HG02678 (cell line): Measurements from ENCODE around the gene TGIF1.
"Not testable (repeated sequence)": the region's sequence is repeated elsewhere in the genome, so short reads cannot be mapped to it uniquely, and the experiment has no call there.

Experiments used
- ATAC-seq: cut with Tn5 transposase; IDR thresholded peaks from one replicate; pipeline ENCODE4 v1.9.1; 2021; ENCODE audit warnings: mild to moderate bottlenecking, moderate library complexity; ENCODE audit not compliant: unreplicated experiment

Gene TGIF1

GRCh38 chr18:3455090-3455635 lies 5.2 kb downstream of the TGIF1 start:
- no peak for ATAC-seq

DNA sequence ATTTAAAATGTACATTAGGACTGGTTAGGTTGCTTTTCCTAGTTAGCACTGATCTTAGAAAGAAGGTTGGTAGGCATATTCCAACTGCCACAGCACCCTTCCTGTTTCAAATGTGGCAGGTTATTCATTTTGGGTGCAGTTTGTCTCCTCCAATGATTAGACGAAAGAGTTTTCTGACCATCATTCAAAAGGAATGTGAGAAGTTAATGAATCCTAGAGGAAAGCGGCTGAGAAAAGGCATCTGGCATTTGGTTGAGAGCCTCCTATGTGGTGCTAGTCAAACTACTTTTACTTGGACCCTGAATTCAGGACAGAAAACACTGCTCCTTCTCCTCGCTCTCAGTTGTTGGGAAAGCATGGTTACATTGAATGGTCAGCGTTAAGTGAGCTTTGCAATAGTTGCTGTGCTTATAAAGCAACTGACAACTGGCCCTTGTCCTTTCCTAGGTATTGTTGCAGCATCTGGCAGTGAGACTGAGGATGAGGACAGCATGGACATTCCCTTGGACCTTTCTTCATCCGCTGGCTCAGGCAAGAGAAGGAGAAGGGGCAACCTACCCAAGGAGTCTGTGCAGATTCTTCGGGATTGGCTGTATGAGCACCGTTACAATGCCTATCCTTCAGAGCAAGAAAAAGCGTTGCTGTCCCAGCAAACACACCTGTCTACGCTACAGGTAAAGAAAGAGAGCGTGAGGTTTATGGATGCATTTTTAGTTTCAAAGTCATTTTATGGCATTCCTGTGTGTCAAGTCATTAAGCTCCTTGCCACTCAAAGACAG lies 6.1 kb downstream of the TGIF1 start:
- ATAC-seq = no peak

- no peak for ATAC-seq
These were observed 6.7 kb downstream of the TGIF1 start for GRCh38 chr18:3456686-3457069.

DNA sequence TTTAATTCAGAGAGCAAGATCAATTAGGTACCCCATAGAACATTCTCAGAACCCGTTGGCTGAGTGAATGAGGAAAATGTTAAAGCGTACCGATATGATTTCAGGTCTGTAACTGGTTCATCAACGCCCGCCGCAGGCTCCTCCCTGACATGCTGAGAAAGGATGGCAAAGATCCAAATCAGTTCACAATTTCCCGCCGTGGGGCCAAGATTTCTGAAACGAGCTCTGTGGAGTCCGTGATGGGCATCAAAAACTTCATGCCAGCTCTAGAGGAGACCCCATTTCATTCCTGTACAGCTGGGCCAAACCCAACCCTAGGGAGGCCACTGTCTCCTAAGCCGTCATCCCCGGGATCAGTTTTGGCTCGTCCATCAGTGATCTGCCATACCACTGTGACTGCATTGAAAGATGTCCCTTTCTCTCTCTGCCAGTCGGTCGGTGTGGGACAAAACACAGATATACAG lies 7.3 kb downstream of the TGIF1 start:
- ATAC-seq = no peak

DNA sequence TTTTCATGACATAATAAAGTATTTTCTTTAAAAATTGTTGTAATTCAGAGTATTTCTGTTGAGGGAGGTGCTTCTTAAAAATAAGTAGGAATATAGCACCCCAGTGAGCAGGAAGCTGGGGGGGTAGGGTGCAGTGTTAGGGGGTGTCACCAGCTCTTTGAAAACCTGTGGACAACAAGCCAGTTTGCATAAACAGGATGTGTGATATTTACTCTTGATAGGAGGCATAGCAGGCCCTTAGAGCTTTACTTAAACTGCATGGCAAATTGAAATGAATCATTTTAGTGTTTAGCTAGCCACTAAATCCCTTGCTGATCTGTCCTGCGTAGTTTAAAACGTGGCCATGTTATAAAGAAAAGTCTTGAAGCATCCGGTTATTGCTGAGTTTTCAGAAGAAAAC lies 8.4 kb downstream of the TGIF1 start:
- no peak for ATAC-seq

GRCh38 chr18:3458952-3459853 lies 9.2 kb downstream of the TGIF1 start:
- no peak for ATAC-seq

DNA sequence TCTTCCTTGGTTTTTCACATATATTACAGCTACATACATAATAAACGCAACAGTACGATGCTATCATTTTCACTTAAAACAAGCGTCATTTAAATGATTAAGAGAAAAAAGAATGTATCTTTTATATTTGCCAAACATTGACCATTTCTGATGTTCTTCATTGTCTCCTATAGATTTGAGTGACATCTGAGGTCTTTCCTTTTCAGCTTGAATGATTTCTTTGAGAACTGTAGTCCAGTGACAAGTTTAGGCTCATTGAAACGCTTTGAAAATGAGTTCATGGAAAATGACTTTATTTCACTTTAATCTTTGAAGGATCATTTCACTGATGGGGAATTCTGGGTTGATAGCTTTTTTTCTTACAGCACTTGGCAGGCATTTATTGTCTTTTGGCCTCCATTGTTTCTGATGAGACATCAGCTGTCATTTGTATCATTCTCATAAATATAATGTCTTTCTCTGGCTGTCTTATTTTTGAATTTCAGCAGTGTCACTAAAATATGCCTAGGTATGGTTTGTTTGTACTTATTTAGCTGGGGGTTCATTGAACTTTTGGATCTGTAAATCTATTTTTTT lies 10.9 kb downstream of the TGIF1 start:
- ATAC-seq = no peak

DNA sequence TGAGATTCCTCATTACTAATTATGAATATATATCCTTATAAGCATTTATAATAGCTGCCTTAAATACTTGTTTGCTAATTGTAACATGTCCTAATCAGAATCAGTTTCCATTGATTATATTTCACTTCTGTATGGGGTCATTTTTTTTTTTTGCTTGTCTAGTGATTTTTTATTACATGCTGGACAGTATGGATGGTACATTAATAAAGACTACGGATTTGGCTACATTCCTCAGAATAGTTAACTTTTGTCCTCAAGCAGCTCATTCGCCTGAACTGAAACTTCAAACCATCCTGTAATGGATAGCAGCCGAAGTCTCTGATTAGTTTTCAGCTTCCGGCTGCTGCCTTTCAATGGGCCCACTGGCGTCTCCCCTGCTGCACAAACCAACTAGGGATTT lies 11.7 kb downstream of the TGIF1 start:
- ATAC-seq = no peak

DNA sequence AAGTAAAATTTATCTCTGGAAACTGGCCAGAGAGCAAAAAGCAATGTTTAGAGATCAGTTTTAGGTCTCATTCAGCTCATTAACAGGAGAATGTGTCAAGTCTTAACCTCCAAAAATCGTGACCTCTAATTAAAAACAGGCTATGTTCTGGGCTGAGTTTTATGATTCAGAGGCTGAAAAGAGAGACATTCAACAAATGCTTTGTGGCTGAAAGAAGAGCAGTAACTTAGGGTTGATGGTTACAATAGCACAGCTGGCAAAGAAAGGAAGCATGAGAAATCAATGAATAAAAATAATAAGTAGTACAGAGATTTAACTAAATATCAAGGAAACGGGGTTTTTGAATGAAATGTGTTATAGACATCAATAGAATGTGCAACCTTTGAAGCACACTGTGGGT lies 13.1 kb downstream of the TGIF1 start:
- ATAC-seq = no peak

DNA sequence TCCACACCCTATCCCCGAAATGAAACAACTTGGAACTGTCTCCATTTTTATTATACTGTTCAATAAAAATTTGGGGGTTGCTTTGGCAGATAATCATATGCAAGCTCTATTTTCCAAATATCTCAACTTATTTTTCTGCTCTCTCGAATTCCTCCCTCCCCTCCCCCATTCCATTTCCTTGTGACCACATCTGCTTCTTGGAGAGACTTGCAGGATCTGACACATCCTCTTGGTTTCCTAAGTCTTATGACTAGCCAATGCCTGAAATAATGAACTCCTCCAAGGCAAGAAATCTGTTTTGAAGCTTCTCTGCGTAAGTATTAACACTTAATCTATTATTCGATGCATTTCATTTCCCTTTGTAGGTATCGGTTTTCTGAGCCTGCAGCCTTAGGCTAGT lies 16.1 kb downstream of the TGIF1 start:
- no peak for ATAC-seq

GRCh38 chr18:3466872-3467271 lies 16.9 kb downstream of the TGIF1 start:
- no peak for ATAC-seq

DNA sequence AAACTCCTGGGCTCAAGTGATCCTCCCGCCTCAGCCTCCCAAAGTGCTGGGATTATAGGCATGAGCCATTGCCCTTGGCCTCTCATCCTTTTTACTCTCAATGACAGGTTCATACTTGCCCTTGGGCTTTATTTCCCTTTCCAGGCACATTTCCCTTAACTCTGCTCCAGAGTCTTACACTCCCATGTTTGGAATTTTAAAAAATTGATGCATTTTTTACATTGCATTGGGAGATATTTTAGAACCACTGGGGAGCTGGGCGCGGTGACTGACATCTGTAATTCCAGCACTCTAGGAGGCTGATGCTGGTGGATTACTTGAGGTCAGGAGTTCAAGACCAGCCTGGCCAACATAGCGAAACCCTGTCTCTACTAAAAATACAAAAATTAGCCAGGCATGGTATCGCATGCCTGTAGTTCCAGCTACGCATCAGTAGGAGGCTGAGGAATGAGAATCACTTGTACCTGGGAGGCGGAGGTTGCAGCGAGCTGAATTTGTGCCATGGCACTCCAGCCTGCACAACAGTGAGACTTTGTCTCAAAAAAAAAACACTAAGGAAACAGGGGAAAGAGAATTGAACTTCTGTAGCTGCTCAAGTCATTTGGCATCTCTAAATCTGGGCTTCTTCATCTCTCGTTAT lies 18.2 kb downstream of the TGIF1 start:
- ATAC-seq = no peak

DNA sequence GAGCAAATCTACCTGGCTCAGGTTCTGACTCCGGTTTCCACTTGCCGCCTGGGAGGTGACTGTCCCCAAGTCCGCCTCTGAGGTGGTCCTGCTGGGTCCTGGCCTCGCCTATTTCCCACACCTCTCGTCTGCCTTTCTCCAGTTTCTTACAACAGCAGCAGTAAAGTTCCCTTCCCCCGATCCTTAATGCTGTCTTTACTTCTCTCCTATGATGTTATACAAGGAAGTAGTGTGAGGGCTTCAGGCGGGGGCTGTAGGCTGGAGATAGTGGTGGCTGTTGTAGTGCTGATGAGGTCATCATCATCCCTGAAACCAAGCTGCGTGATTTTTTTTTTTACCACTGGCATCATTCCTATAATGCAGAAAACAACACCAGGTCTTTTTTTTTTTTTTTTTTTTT lies 18.9 kb downstream of the TGIF1 start:
- no peak for ATAC-seq

GRCh38 chr18:3471141-3471648 lies 21.2 kb downstream of the TGIF1 start:
- ATAC-seq = no peak

DNA sequence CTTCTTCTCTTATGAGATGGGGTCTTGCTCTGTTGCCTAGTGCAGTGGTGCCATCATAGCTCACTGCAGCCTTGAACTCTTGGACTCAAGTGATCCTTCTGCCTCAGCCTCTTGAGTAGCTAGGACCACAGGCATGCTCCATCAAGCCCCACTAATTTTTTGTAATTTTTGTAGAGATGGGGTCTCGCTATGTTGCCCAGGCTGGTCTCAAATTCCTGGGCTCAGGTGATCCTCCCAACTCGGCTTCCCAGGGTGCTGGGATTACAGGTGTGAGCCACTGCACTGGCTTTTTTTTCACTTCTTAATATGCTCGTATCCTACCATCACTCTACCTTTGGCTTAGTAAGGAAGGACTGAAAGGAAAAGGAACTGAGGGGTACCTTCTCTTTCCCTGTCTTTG lies 22.1 kb downstream of the TGIF1 start:
- ATAC-seq = not testable (repeated sequence)

DNA sequence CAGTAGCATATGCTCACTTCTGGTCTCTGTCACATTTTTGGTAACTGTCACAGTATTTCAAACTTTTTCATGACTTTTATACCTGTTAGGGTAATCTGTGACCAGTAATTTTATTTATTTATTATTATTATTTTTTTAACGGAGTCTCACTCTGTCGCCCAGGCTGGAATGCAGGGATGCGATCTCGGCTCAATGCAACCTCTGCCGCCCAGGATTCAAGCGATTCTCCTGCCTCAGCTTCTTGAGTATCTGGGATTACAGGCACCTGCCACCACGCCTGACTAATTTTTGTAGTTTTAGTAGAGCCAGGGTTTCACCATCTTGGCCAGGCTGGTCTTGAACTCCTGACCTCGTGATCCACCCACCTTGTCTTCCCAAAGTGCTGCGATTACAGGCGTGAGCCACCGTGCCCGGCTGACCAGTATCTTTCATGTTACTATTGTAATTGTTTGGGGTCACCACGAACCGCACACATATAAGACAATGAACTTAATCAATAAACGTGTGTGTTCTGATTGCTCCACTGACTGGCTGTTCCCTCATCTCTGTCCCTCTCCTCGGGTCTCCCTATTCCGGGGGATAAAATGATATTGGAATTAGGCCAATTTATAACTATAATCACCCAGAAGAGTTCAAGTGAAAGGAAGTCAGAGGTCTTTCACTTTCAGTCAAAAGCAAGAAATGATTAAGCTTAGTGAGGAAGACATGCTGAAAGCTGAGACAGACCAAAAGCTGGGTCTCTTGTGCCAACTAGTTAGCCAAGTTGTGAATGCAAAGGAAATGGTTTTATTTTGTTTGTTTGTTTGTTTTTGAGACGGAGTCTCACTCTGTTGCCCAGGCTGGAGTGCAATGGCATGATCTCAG lies 22.9 kb downstream of the TGIF1 start:
- ATAC-seq = peak; percentile 89

- ATAC-seq = no peak
These were observed 28.4 kb downstream of the TGIF1 start for GRCh38 chr18:3478262-3478978.

GRCh38 chr18:3479978-3480509 lies 30.1 kb downstream of the TGIF1 start:
- no peak for ATAC-seq
